ENCODE data around the gene ACTL6B.

The ACTL6B gene

DNA sequence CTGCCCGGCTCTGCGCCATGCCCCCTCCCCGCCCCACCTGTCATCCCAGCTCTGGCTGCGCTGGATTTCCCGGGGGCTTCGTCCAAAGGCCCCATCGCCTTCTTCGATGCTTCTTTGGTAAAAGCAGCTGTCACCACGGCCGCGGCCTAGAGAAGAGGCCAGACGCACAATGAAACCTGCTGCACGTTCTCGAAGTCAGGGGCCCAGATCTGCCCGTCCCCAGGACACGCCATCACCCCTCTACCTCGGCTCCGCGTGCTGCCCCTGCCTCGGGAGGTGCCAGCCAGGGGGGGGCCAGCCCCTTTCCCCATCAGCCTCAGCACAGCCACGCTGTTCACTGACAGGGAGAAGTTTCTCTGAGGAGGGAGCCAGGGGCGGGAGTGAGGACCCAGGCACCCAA lies 31.0 kb upstream of the ACTL6B start:
- Mint-ChIP-seq H3K27me3 (ENCODE audit: low read depth) (no peaks in the 10 kb centered on the region), H3K27ac (no peak overlapping the region), H3K36me3 (ENCODE audit: low read depth) (peaks cover 10% of the 10 kb centered on the region), H3K4me3 (no peak overlapping the region), H3K4me1 (ENCODE audit: low read depth) (peaks cover 13% of the 10 kb centered on the region), H3K9me3 (no peaks in the 10 kb centered on the region)

DNA sequence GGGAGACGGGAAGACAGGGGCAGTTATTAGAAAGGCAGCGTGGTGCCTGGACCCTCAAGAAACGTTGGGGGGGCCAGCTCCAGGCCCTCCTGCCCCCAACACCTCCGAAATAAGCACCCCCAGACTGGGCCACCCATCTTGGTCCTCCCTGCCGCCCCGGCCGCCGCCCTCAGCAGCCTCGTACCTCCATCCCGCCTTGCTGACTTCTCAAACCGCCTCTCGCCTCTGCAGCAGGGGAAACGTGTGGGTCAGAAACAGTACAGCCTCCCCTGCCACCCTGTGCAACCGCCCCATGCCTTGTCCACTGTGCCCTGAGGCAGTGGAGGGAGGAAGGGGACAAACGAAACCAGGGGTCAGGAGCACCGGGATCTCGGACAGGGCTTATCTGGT lies 30.6 kb upstream of the ACTL6B start:
- H3K27ac Mint-ChIP-seq: no peak overlapping the region
- H3K27me3 Mint-ChIP-seq (ENCODE audit: low read depth): no peaks in the 10 kb centered on the region
- H3K4me1 Mint-ChIP-seq (ENCODE audit: low read depth): peaks cover 10% of the 10 kb centered on the region
- H3K9me3 Mint-ChIP-seq: no peaks in the 10 kb centered on the region
- H3K36me3 Mint-ChIP-seq (ENCODE audit: low read depth): peaks cover 10% of the 10 kb centered on the region
- no peak overlapping the region for H3K4me3 Mint-ChIP-seq

DNA sequence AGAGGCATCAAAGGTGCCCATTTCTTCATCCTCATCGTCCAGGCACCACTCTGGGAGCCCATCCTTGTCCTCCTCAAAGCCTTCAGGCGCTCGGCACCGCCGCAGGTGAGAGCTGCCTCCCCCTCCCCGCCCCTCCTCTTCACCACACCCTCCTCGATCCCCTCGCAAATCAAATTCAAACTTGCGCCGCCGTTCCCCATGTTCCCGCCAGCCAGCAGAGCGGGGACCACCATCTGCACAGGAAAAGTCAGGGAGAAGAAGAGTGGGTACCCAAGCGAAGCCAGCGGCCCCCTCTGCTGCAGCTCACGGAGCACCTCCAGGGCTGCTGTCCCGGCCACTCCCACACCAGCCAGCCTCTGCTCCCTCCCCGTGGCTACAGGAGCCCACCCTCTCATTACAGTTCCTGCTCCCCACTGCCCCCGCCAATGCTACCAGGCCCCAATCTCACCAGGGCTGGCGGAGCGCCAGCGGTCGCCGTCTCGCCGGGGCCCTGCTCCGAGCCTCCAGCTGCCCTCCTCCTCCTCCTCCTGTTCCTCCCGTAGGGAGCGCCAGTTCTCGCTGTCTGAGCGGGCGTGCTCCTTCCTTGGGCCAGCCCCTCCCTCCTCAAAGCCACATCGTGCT lies 30.1 kb upstream of the ACTL6B start:
- Mint-ChIP-seq H3K4me3 (no peak overlapping the region), H3K27ac (no peak overlapping the region), H3K36me3 (ENCODE audit: low read depth) (peaks cover 7% of the 10 kb centered on the region), H3K9me3 (no peaks in the 10 kb centered on the region), H3K4me1 (ENCODE audit: low read depth) (peaks cover 7% of the 10 kb centered on the region), H3K27me3 (ENCODE audit: low read depth) (no peaks in the 10 kb centered on the region)

DNA sequence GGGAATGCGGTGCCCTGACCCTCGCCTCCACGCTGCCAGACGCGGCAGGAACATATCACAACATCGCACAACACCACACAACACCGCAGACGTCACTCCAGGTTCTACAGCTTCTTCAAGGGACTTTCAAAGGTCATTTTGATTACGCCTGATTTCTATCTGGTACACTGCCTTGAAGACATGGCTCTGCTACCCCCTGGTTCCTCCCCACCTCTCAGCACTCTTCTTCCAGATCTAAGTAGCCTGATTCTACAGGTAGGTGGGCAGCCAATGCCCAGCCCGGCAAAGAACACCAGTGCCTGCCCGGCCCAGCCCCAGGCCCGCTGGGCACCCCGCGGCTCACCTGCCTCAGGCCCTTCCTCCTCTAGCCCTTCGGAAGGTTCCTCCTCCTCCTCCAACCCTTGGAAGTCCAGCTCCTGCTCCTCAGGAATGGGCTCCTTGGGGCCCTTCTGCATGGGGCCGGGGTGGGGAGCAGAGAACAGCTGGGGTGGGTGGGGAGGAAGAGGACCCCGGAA lies 29.4 kb upstream of the ACTL6B start:
- Mint-ChIP-seq H3K27ac (no peak overlapping the region), H3K27me3 (ENCODE audit: low read depth) (no peaks in the 10 kb centered on the region), H3K4me1 (ENCODE audit: low read depth) (peaks cover 7% of the 10 kb centered on the region), H3K36me3 (ENCODE audit: low read depth) (peaks cover 7% of the 10 kb centered on the region), H3K9me3 (no peaks in the 10 kb centered on the region), H3K4me3 (no peak overlapping the region)

DNA sequence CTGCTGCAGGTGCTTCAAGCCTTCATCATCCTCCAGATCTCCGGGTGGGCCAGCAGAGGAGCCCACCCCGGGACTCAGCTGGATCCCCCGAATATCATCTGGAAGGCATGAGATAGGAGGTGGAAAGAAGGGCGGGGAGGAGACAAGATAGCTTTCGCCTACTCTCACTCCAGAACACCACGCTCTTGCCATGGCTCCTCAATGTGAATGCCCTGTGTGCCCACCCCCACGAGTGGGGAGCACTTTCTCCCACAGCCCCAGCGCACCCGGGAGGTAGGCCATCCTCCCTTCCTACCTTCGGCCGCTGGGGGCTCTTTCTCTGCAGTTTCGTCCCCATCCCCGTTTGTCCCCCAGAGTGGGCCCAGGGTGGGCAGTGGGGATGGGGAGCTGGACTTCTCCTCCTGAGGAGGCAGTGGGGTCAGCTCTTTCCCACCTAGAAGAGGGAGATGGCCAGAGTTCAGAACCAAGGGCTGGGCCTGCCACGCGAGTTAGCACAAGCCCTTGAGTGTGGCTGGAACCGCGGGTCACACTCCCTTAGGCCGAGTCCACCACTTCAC lies 28.9 kb upstream of the ACTL6B start:
- Mint-ChIP-seq H3K36me3 (ENCODE audit: low read depth) (peaks cover 8% of the 10 kb centered on the region), H3K27me3 (ENCODE audit: low read depth) (no peaks in the 10 kb centered on the region), H3K4me1 (ENCODE audit: low read depth) (peaks cover 9% of the 10 kb centered on the region), H3K9me3 (no peaks in the 10 kb centered on the region), H3K27ac (no peak overlapping the region), H3K4me3 (no peak overlapping the region)

DNA sequence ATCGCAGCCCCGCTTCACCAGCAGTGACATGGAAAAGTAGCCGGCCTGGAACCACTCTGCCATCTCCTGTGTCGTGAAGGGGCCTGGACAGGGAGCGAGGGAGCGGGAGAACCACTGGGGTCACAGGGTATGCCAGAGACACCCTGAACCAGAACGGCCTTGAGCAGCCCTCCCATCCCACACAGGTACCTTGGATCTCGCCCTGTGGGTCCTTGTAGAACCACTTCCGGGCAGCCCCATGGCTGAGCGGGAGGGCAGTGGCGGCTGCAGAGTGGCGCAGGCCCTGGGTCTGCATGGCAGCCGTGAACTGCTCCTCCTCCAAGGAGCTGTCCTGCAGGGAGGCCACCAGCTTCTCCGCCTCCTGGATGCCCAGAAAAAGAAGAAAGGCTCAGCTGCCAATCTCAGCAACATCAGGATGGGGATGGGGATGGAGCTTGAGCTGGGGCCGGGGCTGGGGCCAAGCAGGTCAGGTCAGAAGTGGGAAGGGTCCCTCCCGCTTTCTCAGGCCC lies 28.3 kb upstream of the ACTL6B start:
- no peak overlapping the region for H3K27ac Mint-ChIP-seq
- peaks cover 11% of the 10 kb centered on the region for H3K36me3 Mint-ChIP-seq (ENCODE audit: low read depth)
- H3K27me3 Mint-ChIP-seq (ENCODE audit: low read depth): no peaks in the 10 kb centered on the region
- peaks cover 9% of the 10 kb centered on the region for H3K4me1 Mint-ChIP-seq (ENCODE audit: low read depth)
- no peak overlapping the region for H3K4me3 Mint-ChIP-seq
- no peaks in the 10 kb centered on the region for H3K9me3 Mint-ChIP-seq

DNA sequence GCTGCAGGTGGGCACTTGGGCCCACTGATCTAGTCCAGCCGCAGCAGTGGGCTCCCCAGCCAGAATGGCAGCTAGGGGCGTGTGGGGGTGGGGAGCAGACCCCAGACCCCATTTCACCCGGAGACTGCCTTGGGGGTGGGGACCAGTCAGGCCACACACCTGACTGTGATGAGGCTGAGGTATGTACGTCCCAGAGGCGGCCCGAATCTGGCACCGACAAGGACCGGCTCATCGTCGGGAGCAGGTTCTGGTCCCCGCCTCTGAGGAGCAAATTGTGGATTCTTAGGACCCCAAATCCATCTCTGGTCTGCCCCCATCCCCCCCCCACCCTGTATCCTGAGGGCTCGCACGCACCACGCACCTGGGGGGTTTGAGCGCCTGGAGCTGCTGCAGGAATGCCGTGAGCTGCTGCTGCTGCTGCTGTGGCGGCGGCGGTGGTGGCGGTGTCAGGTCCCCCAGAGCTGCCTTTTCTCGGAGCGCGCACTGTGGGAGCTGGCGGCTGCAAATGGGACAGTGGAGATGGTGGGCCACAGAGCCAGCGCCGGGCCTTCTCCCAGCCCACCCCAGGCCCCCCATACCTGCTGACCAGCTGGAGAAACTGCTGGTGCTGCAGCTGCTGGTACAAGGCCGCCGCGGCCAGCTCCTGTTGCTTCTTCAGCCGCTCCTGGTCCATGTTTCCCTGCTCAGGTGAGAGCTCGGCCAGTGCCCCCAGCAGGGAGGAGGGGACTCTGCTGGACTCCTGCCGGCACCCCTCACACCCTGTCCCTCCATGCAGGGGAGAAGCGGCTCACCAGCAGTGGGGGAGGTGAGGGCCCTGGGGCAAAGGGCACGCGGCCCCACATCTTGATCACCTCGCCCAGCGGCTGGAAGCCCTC lies 27.6 kb upstream of the ACTL6B start:
- peaks cover 7% of the 10 kb centered on the region for H3K4me1 Mint-ChIP-seq (ENCODE audit: low read depth)
- H3K4me3 Mint-ChIP-seq: no peak overlapping the region
- peaks cover 11% of the 10 kb centered on the region for H3K36me3 Mint-ChIP-seq (ENCODE audit: low read depth)
- H3K27ac Mint-ChIP-seq: no peak overlapping the region
- H3K9me3 Mint-ChIP-seq: no peaks in the 10 kb centered on the region
- no peaks in the 10 kb centered on the region for H3K27me3 Mint-ChIP-seq (ENCODE audit: low read depth)

DNA sequence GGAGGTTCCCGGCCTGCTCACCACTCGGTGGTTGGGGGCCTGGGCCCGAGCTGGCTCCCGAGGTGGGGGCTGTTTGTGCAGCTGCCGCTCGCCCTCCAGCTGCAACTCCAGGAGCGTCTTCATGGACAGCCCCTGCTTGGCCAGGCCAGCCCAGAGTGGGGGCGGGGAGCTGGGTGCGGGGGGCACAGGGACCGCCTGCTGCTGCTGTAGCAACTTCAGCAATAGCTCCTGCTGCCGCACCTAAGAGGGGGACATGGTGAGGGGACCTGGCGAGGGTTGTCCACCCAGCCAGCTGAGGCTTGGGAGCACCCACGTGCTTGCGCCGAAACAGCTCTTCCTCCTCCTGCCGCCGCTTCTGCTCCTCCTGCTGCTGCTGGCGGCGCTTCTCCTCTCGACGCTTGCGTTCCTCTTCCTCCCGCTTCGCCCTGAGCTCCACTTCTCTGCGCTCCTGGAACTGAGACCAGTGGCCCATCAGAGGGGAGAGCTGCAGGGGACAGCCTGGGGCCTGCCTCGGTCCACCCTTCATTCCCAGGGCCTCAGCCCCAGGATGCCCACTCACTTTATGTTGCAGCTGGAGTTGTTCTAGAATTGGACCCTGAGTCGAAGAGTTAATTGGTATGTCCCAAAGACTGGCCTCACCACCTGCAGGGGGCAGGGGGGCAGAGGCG lies 26.9 kb upstream of the ACTL6B start:
- Mint-ChIP-seq H3K4me3 (no peak overlapping the region), H3K36me3 (ENCODE audit: low read depth) (peaks cover 11% of the 10 kb centered on the region), H3K4me1 (ENCODE audit: low read depth) (peaks cover 5% of the 10 kb centered on the region), H3K9me3 (no peaks in the 10 kb centered on the region), H3K27ac (no peak overlapping the region), H3K27me3 (ENCODE audit: low read depth) (no peaks in the 10 kb centered on the region)

DNA sequence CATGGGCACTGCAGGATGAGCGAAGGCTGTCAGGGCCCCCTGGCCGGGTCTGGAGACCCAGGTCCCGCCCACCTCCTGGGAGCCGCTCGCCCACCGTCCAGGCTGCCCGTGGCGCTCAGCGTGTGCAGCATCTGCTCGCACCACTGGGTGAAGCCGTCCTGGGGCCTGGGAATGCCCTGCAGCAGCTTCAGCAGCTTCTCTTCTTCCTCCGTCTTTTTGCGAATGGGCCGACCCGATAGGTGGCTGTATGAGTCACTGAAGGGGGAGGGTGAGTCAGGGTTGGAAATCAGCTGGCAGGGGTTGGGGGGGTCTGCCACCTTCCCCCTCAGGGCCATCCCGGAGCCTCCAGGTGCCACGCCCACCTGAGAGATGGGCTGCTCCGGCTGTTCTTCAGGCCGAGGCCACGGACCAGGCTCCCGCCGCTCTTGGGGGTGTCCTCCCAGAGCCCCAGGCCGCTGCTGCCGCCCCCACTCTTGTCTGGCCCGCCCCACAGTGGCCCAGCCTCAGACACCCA lies 26.0 kb upstream of the ACTL6B start:
- no peak overlapping the region for H3K27ac Mint-ChIP-seq
- peaks cover 5% of the 10 kb centered on the region for H3K4me1 Mint-ChIP-seq (ENCODE audit: low read depth)
- H3K36me3 Mint-ChIP-seq (ENCODE audit: low read depth): peaks cover 11% of the 10 kb centered on the region
- H3K9me3 Mint-ChIP-seq: no peaks in the 10 kb centered on the region
- no peaks in the 10 kb centered on the region for H3K27me3 Mint-ChIP-seq (ENCODE audit: low read depth)
- H3K4me3 Mint-ChIP-seq: no peak overlapping the region

DNA sequence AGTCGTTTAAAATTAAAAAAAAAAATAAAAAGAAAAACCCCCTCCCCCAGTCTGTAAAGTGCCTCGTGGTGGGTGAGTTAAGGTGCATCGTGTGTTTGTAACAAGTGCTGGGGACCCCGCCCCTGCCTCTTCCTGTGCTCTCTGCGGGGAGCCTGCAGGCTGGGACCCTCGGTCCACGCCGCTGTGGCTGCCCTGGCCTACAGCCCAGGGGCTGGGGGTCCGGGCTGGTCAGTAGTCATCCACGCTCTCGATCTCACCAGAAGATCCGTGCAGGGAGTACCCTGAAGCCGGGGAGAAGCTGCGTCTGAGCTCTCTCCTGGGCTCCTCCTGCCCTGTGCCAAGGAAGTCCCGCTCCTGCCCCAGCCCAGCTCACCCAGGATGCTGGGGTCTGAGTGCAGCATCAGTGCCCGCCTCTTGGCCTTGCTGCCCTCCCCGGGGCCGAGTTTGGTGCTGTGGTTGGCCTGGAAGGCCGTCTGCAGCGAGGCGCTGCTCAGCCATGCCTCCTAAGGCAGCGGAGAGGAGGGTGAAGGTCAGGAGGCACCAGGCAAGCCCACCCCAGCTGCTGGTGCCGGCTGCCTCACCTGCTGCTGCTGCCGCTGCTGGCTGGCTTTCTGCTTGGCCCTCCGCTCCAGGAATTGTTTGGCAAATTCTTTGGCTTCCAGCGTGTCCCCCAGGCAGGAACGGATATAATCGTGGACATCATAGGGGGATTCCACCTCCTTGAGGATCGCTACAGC lies 25.4 kb upstream of the ACTL6B start:
- Mint-ChIP-seq H3K36me3 (ENCODE audit: low read depth) (peaks cover 13% of the 10 kb centered on the region), H3K4me3 (no peak overlapping the region)

DNA sequence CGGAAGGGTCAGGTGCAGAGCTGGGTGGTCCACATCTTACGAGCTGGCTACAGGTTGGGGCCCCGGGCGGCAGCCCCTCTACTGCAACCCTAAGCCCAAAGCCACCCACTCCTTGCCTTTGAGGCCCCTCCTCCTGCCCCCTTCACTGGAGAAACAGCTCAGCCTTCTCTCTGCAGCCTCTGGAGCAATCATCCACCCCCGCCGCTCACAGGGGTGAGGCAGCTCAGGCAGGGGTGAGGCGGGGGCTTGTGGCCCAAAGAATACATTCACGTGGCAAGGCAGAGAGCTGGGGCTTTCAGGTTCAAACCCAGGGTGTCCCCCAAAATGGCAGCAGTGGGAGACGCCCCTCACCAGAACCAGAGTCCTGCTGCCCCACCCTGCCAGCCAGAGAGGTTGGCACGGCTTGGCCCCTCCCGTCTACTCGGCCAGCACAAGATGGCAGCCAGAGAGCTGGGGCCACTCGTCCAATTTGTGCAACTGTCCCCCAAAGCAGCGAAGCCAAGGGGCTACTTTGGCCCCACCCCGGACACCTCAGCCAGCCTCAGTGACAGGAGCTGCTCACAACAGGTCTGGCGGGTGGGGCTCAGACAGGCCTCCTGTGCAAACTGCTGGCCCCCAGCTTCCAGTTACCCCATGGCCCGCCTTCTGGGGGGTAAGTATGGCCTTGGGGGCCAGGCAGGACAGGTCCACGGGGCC lies 24.5 kb upstream of the ACTL6B start:
- H3K4me1 Mint-ChIP-seq (ENCODE audit: low read depth): peaks cover 10% of the 10 kb centered on the region
- no peak overlapping the region for H3K4me3 Mint-ChIP-seq
- H3K9me3 Mint-ChIP-seq: no peaks in the 10 kb centered on the region
- H3K27ac Mint-ChIP-seq: no peak overlapping the region
- peaks cover 16% of the 10 kb centered on the region for H3K36me3 Mint-ChIP-seq (ENCODE audit: low read depth)
- no peaks in the 10 kb centered on the region for H3K27me3 Mint-ChIP-seq (ENCODE audit: low read depth)

More for the DNA sequence above, 25.4 kb upstream of the ACTL6B start:
- Mint-ChIP-seq H3K4me1 (ENCODE audit: low read depth) (peaks cover 6% of the 10 kb centered on the region), H3K9me3 (no peaks in the 10 kb centered on the region), H3K27ac (no peak overlapping the region), H3K27me3 (ENCODE audit: low read depth) (no peaks in the 10 kb centered on the region)

DNA sequence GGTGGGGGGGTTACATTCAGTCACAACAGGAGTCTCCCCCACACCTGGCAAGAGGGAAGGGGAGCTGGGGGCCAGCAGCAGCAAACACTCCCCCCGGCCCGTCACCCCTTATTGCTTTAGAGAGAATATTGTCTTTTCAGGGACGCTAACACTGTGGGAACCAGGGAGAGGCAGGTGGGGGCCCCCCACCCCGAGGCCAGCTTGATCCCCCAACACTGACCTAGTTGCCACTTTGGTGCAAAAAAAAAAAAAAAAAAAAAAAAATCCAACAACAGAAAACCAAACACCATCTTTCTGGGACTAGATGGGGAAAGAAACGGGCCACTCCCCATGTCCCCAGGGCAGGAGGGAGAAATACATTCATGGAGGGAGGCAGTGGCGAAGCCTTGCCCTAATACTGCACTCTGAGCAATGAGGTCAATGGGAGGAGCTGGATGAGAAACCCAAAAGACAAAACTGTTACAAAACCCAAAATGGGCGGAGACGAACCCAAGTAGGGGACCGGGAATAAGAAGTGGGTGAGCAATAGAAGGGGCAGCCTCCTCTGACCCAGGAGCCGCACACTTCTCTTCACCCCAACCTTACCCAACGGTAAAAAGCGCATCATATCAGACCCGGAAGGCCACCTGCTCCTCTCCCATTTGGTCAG lies 23.8 kb upstream of the ACTL6B start:
- no peaks in the 10 kb centered on the region for H3K9me3 Mint-ChIP-seq
- peaks cover 10% of the 10 kb centered on the region for H3K4me1 Mint-ChIP-seq (ENCODE audit: low read depth)
- no peak overlapping the region for H3K4me3 Mint-ChIP-seq
- H3K36me3 Mint-ChIP-seq (ENCODE audit: low read depth): peaks cover 14% of the 10 kb centered on the region
- H3K27me3 Mint-ChIP-seq (ENCODE audit: low read depth): no peaks in the 10 kb centered on the region
- peak overlapping the region; percentile 11 for H3K27ac Mint-ChIP-seq

Data from T-helper 1 cell treated with Interleukin-12 subunit alpha and Interleukin-12 subunit beta and Interleukin-4 antibody, amounts not matched to agents 30 μg/mL and 1 μg/mL, for 36 hours (primary cell).